Fibroblast of skin of left biceps (primary cell): ENCODE data around the gene TMA16.

Experiments
- DNase-seq, 2 experiments: peaks; one replicate each; pipeline ENCODE4 v3.0.0-alpha.2; 2013; ENCODE audit warnings: low read depth in 2 of 2

TMA16 gene

GRCh38 chr4:163563592-163563991 is 69.1 kb downstream of the TMA16 start:
- DNase-seq = no peak

DNA sequence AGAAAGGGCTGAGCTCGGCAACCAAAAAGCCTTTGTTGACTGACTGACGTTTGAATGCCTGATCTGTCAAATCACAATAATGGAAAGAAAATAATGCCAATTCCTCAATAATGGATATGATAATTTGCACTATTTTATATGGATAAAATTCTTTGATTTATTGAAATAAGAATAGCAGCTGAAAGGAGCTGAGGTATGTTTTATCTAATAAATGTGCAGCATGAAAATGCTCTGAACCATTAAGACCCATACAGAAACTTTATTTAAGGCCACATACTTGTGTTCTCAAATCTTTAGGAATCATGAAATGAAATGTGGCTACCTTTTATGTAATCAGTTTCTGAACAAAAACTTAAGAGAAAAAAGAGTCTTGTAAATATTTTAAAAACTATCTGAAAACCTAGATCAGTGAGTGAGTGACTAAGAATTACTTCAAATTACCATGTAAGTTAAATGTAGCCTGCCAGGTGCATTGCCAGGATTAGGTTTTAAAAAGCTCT is 69.8 kb downstream of the TMA16 start:
- DNase-seq = no peak

DNA sequence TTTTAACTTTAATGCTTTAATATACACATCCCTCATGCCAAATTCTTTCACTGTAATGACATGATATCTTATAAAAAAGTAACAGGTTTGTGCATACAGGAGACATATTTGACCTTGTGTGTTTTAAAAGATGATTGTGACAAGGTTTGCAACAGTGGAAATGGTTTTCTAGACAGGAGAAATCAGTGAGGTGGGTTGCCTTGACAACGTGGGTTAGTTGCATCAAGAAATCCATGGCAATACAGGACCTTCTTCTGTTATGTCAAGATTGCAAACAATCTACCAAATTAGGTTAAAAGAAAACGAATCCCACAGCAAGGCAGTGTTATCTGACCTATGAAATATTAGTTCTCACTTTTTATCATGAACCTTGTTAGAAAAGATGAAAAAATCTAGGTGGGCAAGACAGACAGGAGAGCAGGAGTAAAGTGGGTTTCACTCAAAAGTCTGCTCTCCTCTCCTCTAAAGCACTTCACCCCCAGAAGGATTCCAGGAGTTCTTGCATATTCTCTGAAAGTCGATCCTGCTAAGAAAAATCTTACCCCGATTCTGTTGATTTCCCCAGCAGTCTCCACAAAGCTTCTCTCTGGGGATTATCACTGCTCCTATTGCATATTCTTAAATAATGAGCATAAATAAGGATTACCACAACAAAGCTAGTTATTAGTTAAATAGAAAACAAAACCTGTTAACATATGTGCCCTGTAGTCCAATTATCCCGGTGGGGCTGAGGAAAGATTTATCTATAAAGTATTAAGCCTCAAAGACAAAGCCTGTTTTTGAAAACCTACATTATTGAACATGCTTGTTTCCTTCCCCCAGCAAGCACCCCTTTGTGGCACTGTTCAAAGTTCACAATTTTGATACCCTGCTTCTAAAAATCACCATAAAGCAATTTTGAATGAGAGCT is 71.0 kb downstream of the TMA16 start:
- no peak for DNase-seq

GRCh38 chr4:163566257-163566796 is 71.8 kb downstream of the TMA16 start:
- DNase-seq = no peak

- DNase-seq = no peak
These were observed 74.4 kb downstream of the TMA16 start for GRCh38 chr4:163568843-163569242.
